SK-N-SH (cell line): ENCODE measurements around the gene SOD1. TPM values are rescaled to one million over a fixed set of nuclear protein-coding genes. Genes with fewer than 3 reads are reported as not detected.

Source experiments
- CTCF ChIA-PET: fragments of 300-600, 350-600 bp; formaldehyde crosslinking; extraction: SDS; loops from one replicate; lab custom pipeline; 2021; lab: Yijun Ruan, JAX
- POLR2A ChIA-PET: fragments of 350-600 bp; sonication (Branson Sonifier 250); formaldehyde crosslinking; extraction: SDS; loops from one replicate; lab custom pipeline; 2020; ENCODE audit warnings: antibody characterized with exemption, inconsistent platforms; lab: Yijun Ruan, JAX
- DNase-seq: peaks from one replicate; pipeline ENCODE4 v3.0.0; 2012
- H2AFZ ChIP-seq: fragments of 200-600 bp; sonication (generic); 2 replicates; pipeline ENCODE4 v1.8.1; 2016; ENCODE audit warnings: antibody characterized with exemption, mild to moderate bottlenecking, low read depth
- H3F3A ChIP-seq: fragments of 200-600 bp; sonication (generic); replicated peaks from 2 replicates; pipeline ENCODE3; 2016; ENCODE audit warnings: antibody characterized with exemption, mild to moderate bottlenecking; ENCODE audit not compliant: insufficient read depth
- H3K27ac ChIP-seq, 2 experiments: fragments of 200-500 bp in 1 of 2; fragments of 200-600 bp in 1 of 2; sonication (Bioruptor generic) in 1 of 2; sonication (generic), shearing (Covaris generic) in 1 of 2; 2 replicates each; pipeline versions ENCODE4 v1.5.1 to v1.6.1; 2014 to 2016; ENCODE audit warnings: low read depth in 2 of 2, inconsistent platforms in 1 of 2, low read length in 1 of 2, mild to moderate bottlenecking in 1 of 2, mixed read lengths in 1 of 2
- H3K27me3 ChIP-seq: fragments of 200-600 bp; sonication (generic), shearing (Covaris generic); 2 replicates; pipeline ENCODE4 v1.6.1; 2016; ENCODE audit warnings: mixed run types; ENCODE audit not compliant: insufficient read depth
- H3K36me3 ChIP-seq, 2 experiments: fragments of 200-500 bp in 1 of 2; fragments of 200-600 bp in 1 of 2; sonication (Bioruptor generic) in 1 of 2; sonication (generic) in 1 of 2; replicated peaks in 1 of 2; 2 replicates each; pipeline versions ENCODE3 to v1.5.1; 2014 to 2016; ENCODE audit warnings: low read length in 1 of 2, mild to moderate bottlenecking in 1 of 2; ENCODE audit not compliant: insufficient read depth in 2 of 2, control insufficient read depth in 1 of 2
- H3K4me1 ChIP-seq, 2 experiments: fragments of 200-500 bp in 1 of 2; fragments of 200-600 bp in 1 of 2; sonication (Bioruptor generic) in 1 of 2; sonication (generic), shearing (Covaris generic) in 1 of 2; 2 replicates each; pipeline versions ENCODE4 v1.5.1 to v1.6.1; 2014 to 2016; ENCODE audit warnings: low read depth in 1 of 2, low read length in 1 of 2, mixed run types in 1 of 2; ENCODE audit not compliant: insufficient read depth in 2 of 2, control insufficient read depth in 1 of 2
- H3K4me2 ChIP-seq: fragments of 200-600 bp; sonication (generic), shearing (Covaris generic); 2 replicates; pipeline ENCODE4 v1.6.1; 2017; ENCODE audit warnings: mixed run types
- H3K4me3 ChIP-seq, 2 experiments: fragments of 200-500 bp in 1 of 2; fragments of 200-600 bp in 1 of 2; sonication (Bioruptor generic) in 1 of 2; sonication (generic), shearing (Covaris generic) in 1 of 2; 2 replicates each; pipeline versions ENCODE4 v1.5.1 to v1.8.1; 2014 to 2016; ENCODE audit warnings: low read depth in 2 of 2, inconsistent platforms in 1 of 2, low read length in 1 of 2, mild to moderate bottlenecking in 1 of 2, mixed read lengths in 1 of 2, moderate library complexity in 1 of 2
- H3K79me2 ChIP-seq: fragments of 200-600 bp; sonication (generic); 2 replicates; pipeline ENCODE4 v1.8.1; 2017; ENCODE audit warnings: mild to moderate bottlenecking; ENCODE audit not compliant: insufficient read depth
- H3K9ac ChIP-seq: fragments of 200-600 bp; sonication (generic); 2 replicates; pipeline ENCODE4 v1.6.1; 2017; ENCODE audit warnings: mixed run types
- H3K9me2 ChIP-seq: fragments of 200-600 bp; sonication (generic); 2 replicates; pipeline ENCODE4 v1.6.1; 2017; ENCODE audit warnings: mixed run types
- H3K9me3 ChIP-seq: fragments of 200-600 bp; sonication (generic); 2 replicates; pipeline ENCODE4 v1.6.1; 2017; ENCODE audit warnings: mixed run types, mild to moderate bottlenecking, moderate library complexity
- H4K20me1 ChIP-seq: fragments of 200-600 bp; sonication (generic); 2 replicates; pipeline ENCODE4 v1.6.1; 2017; ENCODE audit warnings: mild to moderate bottlenecking, mixed run types; ENCODE audit not compliant: insufficient read depth
- CHD2 ChIP-seq: fragments of 150-350 bp; IDR thresholded peaks from 2 replicates; pipeline ENCODE4 v1.6.1; 2018; ENCODE audit warnings: low read length; ENCODE audit not compliant: partially characterized antibody
- EP300 ChIP-seq, 2 experiments: IDR thresholded peaks; 2 replicates each; pipeline versions ENCODE4 v1.4.0 to v1.6.1; 2012; ENCODE audit warnings: borderline replicate concordance in 1 of 2, low read depth in 1 of 2, low read length in 1 of 2
- EZH2phosphoT487 ChIP-seq: fragments of 200-600 bp; sonication (generic); IDR thresholded peaks from 2 replicates; pipeline ENCODE4 v1.6.1; 2017; ENCODE audit warnings: low read depth, mixed run types, mild to moderate bottlenecking, antibody characterized with exemption, moderate library complexity, borderline replicate concordance
- FOXJ3 ChIP-seq: sonication (generic); formaldehyde crosslinking; IDR thresholded peaks from 2 replicates; pipeline ENCODE4 v1.5.1; 2020; ENCODE audit warnings: mild to moderate bottlenecking, missing genetic modification reagents
- MXI1 ChIP-seq: IDR thresholded peaks from 2 replicates; pipeline ENCODE4 v1.6.1; 2012; ENCODE audit warnings: mild to moderate bottlenecking, low read depth, low read length, improper control_type of control experiment
- POLR2AphosphoS5 ChIP-seq: IDR thresholded peaks from 2 replicates; pipeline ENCODE4 v1.6.1; 2012; ENCODE audit warnings: low read depth, low read length
- RAD21 ChIP-seq: IDR thresholded peaks from 2 replicates; pipeline ENCODE4 v1.6.1; 2012; ENCODE audit warnings: mild to moderate bottlenecking, low read length
- RCOR1 ChIP-seq: fragments of 150-350 bp; IDR thresholded peaks from 2 replicates; pipeline ENCODE4 v1.6.1; 2017; ENCODE audit warnings: antibody characterized with exemption, low read length
- RXRA ChIP-seq: IDR thresholded peaks from 2 replicates; pipeline ENCODE4 v1.4.0; 2012; ENCODE audit warnings: low read depth, mild to moderate bottlenecking, borderline replicate concordance
- SMC3 ChIP-seq: IDR thresholded peaks from 2 replicates; pipeline ENCODE4 v1.6.1; 2012; ENCODE audit warnings: low read depth, low read length, improper control_type of control experiment
- TCF12 ChIP-seq: IDR thresholded peaks from 2 replicates; pipeline ENCODE4 v1.4.0; 2012
- TEAD4 ChIP-seq: IDR thresholded peaks from 2 replicates; pipeline ENCODE4 v1.4.0; 2012; ENCODE audit warnings: mild to moderate bottlenecking, borderline replicate concordance; ENCODE audit not compliant: insufficient read depth
- WGBS: methylation state at CpG from one replicate; pipeline ENCODE4 v1.1.6; 2017; ENCODE audit warnings: low lambda C conversion rate; 5-methylcytosine and 5-hydroxymethylcytosine counted together
- polyA plus RNA-seq, 3 experiments: library from polyadenylated mRNA; depleted of rRNA; stranded (reverse); fragments of >200 nt; gene quantifications; 2 replicates each; pipeline ENCODE4 v1.2.3, GENCODE V29; 2012
- TF ChIP-seq, protein P1 (sequence below): IDR thresholded peaks from 2 replicates; pipeline ENCODE4 v1.4.0; 2012; ENCODE audit warnings: low read depth, borderline replicate concordance
- TF ChIP-seq, protein P2 (sequence below): IDR thresholded peaks from 2 replicates; pipeline ENCODE4; 2012
- TF ChIP-seq, protein P3 (sequence below): IDR thresholded peaks from 2 replicates; pipeline ENCODE4 v1.4.0; 2012; ENCODE audit warnings: low read depth, borderline replicate concordance

The SOD1 gene
- polyA plus RNA-seq, 1 of the 3 experiments (the other 2 are of a cell fraction), result 572 TPM

DNA sequence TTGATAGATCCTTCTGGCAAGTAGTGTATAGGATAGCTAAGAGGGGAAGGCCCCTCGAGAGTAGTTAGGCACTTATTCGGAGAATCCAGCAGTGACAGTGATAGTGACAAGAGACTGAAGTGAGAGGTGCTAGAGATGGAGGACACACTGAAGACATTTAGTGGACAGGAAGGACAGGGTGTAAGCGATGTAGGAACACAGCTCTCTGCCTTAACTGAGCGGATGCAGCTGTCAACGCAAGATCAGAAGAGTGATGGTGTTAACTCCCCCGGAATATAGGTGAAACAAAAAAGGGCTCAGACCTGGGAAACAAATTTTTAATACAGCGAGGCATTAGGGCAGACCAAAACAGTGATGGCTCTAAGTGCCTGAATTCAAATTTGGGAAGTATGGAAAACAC lies 15.8 kb downstream of the SOD1 start:
- H3K9ac ChIP-seq, result no peak overlapping the region
- whole genome bisulfite sequencing, result 98% methylated on average over 7 of the region's 7 CpGs
- DNase-seq, result no peak

DNA sequence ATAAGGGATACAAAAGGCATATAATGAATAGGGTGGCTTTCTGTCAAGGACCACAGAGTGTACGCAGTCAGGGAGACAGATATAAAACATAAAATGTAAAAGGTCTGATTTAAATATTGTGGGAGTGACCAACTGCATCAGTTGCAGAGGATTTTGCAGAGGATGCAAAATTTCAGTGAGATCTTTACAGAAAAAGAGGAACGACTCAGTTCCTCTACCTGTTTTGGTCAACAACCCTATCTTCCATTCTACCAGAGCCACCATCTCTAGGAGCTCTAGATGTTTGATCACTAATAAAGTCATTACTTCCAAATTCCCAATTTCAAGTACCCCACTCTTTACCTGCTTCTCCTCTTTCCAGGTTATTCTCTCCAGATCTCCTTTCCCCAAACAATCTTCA lies 16.5 kb downstream of the SOD1 start:
- no peak for TF ChIP-seq SMC3
- TF ChIP-seq, protein P1, sequence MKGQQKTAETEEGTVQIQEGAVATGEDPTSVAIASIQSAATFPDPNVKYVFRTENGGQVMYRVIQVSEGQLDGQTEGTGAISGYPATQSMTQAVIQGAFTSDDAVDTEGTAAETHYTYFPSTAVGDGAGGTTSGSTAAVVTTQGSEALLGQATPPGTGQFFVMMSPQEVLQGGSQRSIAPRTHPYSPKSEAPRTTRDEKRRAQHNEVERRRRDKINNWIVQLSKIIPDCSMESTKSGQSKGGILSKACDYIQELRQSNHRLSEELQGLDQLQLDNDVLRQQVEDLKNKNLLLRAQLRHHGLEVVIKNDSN, result no peak
- no peak for TF ChIP-seq TEAD4
- TF ChIP-seq EP300 (IDR thresholded peaks at IDR 0.05; ENCODE audit: borderline replicate concordance in 1 of 2, low read depth in 1 of 2, low read length in 1 of 2), result no peak
- TF ChIP-seq RAD21, result no peak
- TF ChIP-seq, protein P2, sequence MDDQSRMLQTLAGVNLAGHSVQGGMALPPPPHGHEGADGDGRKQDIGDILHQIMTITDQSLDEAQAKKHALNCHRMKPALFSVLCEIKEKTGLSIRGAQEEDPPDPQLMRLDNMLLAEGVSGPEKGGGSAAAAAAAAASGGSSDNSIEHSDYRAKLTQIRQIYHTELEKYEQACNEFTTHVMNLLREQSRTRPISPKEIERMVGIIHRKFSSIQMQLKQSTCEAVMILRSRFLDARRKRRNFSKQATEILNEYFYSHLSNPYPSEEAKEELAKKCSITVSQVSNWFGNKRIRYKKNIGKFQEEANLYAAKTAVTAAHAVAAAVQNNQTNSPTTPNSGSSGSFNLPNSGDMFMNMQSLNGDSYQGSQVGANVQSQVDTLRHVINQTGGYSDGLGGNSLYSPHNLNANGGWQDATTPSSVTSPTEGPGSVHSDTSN, result no peak
- TF ChIP-seq RCOR1, result no peak
- TF ChIP-seq, protein P3, sequence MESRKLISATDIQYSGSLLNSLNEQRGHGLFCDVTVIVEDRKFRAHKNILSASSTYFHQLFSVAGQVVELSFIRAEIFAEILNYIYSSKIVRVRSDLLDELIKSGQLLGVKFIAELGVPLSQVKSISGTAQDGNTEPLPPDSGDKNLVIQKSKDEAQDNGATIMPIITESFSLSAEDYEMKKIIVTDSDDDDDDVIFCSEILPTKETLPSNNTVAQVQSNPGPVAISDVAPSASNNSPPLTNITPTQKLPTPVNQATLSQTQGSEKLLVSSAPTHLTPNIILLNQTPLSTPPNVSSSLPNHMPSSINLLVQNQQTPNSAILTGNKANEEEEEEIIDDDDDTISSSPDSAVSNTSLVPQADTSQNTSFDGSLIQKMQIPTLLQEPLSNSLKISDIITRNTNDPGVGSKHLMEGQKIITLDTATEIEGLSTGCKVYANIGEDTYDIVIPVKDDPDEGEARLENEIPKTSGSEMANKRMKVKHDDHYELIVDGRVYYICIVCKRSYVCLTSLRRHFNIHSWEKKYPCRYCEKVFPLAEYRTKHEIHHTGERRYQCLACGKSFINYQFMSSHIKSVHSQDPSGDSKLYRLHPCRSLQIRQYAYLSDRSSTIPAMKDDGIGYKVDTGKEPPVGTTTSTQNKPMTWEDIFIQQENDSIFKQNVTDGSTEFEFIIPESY, result no peak
- TF ChIP-seq TCF12, result no peak
- no peak for TF ChIP-seq MXI1
- TF ChIP-seq EZH2phosphoT487, result no peak
- TF ChIP-seq RXRA, result no peak
- no peak for TF ChIP-seq CHD2
- TF ChIP-seq POLR2AphosphoS5, result no peak
- Histone ChIP-seq H3K27me3 (no peaks in the 10 kb centered on the region), H3K79me2 (0 out of 2 replicates have a peak, but pooled peaks cover 5% of the 10 kb centered on the region), H3K27ac (no peak overlapping the region), H3F3A (peaks cover 14% of the 10 kb centered on the region), H3K4me3 (no peak overlapping the region), H3K36me3 (peaks cover 32 to 54% of the 10 kb centered on the region in 2 experiments), H3K9me3 (no peaks in the 10 kb centered on the region), H2AFZ (no peak overlapping the region), H3K9me2 (no peaks in the 10 kb centered on the region), H3K4me1 (peaks cover 0 to 9% of the 10 kb centered on the region in 2 experiments; a peak in 1 of 4 replicates), H3K4me2 (no peak overlapping the region), H4K20me1 (no peaks in the 10 kb centered on the region), H3K9ac (no peak overlapping the region)
- WGBS, result 93% methylated on average over 2 of the region's 2 CpGs
- no peak for DNase-seq
- CTCF ChIA-PET, result no interaction called here
- POLR2A ChIA-PET, result no interaction called here

More for the DNA sequence above, 15.8 kb downstream of the SOD1 start:
- H3K9me2 ChIP-seq, result no peaks in the 10 kb centered on the region
- H3K27ac ChIP-seq, result no peak overlapping the region
- no peak overlapping the region for H3K4me2 ChIP-seq
- TF ChIP-seq, protein P1, result no peak
- TF ChIP-seq, protein P3, result no peak
- TF ChIP-seq MXI1 (no peak), FOXJ3 (no peak)
- TF ChIP-seq, all 33 proteins: peak for 0
- ChIA-PET POLR2A (no interaction called here), CTCF (no interaction called here)
- 0 out of 4 replicates have a peak, but pooled peaks cover 0 to 4% of the 10 kb centered on the region in 2 experiments for H3K4me1 ChIP-seq
- H3K27me3 ChIP-seq, result no peaks in the 10 kb centered on the region
- 0 out of 2 replicates have a peak, but pooled peaks cover 5% of the 10 kb centered on the region for H3K79me2 ChIP-seq
- H3K9me3 ChIP-seq, result no peaks in the 10 kb centered on the region
- no peaks in the 10 kb centered on the region for H4K20me1 ChIP-seq
- H3K4me3 ChIP-seq, result no peak overlapping the region
- H3F3A ChIP-seq, result peaks cover 18% of the 10 kb centered on the region
- H2AFZ ChIP-seq, result no peak overlapping the region
- H3K36me3 ChIP-seq, result peaks cover 37 to 54% of the 10 kb centered on the region in 2 experiments
